NCI-H1417 treated with DMSO at 0.1 percent for 48 hours (cell line): Measurements from ENCODE around the gene MOB1B.

Experiments used
- DNase-seq: peaks from one replicate; lab custom pipeline; 2025; lab: John Stamatoyannopoulos, UW

MOB1B gene

DNA sequence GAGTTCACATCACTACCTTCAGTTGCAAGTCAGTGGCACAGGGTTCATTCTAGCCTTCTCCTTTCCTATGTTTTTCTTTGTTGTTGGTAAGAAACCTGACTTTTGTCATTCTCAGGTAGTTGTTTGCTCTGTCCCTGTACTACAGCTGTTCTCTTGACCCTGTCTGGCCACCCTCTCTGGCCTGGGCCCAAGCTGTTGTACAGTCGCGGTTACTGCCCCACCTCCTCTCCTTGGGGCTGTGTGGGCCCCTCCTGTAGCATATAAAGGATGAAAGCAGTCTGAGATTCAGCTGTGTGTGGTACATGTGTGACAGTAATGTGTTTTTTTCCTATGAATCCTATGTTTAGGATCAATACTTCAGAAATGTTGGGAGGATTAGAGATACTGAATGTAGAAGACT is 12.5 kb downstream of the MOB1B start:
- no peak for DNase-seq

DNA sequence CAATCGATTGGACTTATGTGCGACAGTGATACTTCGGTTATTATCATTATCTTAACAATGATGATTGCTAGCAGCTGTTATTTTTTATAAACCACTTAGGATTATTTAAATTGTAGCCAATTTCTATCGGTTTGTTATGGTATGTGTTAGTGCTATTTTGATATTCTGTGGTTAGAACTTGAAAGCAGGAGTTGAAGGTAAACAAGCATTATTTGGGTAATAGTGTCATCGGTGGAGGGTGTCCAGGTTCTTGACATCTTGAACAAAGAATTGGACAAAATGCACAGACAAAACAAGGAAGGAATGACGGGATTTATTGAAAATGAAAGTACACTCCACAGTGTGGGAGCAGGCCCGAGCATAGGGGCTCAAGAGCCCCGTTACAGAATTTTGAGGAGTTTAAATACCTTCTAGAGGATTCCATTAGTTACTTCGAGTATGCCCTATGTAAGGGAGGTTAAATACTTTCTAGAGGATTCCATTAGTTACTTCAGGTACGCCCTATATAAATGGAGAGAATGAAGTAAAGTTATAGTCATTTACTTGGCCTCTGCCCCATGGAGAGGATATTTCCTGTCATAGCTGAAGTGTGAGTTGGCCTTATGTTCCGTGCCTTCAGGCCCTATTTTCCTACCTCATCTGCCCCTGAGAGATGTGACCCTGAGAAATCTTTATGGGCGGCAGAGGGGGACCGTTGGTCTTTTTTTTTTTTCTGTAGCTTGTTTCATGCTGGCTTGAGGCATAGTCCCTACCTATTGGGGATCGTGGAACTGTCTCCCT is 13.1 kb downstream of the MOB1B start:
- no peak for DNase-seq

DNA sequence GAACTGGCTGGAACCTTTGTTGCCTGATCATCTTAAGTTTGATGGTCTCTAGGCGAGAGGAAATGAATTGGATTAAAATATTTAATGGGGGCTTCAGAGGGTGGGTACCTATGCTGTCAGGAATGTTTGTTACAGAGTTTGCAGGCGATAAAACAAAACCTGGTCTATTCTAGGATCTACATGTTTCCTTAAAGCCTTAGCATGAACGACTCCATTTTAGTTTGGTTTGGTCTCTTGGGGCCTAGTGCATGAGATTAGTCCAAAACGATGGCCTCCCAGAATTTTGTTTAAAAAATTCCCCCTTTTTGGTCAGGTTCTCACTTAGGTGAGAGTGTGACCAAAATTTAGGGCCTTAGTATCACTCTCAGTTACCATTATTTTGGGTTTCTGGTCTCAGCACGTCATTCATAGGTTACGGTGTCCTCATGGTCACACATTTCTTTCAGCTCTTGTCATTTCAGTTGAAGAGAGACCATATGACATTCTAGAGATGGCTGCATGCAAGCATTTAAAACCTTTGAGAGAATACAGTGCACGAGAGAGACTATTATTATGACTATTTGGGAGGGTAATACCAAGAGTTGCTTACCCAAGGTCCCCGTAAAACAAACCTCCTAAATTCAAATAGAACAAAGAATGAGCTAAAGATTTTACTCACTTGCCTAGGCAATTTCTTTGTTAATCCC is 13.8 kb downstream of the MOB1B start:
- no peak for DNase-seq

DNA sequence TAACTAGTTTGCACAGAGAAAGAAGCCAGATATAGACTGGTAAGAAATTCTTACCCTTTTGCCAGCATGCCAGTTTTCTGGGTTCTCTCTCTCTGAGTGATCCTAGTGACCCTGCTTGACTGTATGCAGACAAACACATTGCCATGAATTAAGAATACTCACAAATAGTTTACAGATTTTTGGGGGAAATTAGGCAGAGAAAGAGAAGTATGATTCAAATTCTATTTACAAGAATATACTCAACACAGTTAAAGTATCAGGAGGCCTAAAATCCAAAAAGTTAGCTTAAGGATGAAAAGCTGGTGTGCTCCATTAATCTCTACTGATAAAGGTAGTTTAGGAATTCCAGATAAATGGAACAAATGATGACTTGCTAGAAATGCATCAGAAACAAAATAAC is 18.4 kb downstream of the MOB1B start:
- DNase-seq, result no peak

DNA sequence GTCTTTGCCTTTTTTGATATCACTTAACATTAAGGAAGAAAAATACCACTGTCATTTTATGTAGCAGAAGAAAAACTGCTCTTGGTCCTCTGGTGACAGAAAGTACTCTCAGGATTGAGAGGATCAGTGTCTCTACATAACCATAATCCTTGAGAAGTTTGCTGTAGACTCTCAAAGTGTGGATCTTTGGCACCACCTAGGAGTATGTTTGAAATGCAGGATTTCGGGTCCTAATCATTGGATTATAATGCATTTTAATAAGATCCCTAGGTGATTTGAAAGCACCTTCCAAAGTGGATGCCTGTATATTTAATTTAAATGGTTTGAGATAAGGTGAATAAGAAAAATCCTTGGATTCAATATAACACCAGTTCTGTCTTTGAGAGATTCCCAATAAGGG is 23.2 kb downstream of the MOB1B start:
- no peak for DNase-seq

DNA sequence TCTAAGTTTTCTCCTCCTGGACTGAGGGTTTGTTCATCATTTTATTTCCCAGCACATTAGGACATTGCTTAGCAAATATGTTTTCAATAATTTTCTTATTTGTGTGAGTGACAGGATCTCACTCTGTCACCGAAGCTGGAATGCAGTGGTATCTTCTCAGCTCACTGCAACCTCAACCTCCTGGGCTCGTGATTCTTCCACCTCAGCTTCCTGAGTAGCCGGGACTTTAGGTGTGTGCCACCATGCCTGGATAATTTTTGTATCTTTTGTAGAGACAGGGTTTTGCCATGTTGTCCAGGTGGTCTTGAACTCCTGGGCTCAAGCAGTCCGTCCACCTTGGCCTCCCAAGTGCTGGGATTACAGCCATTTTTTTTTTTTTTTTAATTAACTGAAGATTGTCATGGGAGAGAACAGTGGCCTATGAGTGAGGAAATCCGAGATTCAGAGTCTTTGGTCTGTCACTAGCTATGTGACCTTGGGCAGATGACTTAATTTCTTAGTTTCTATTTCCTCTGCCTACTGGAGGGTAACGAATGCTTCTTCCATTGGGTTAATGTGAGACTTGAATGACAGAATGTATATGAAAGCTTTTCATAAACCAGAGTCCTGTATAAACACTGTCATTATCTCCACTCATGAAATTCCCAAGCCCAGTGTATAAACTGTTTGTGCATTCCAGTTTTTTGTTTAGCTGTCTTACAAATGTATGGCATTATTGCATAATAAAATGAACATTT is 23.9 kb downstream of the MOB1B start:
- no peak for DNase-seq

DNA sequence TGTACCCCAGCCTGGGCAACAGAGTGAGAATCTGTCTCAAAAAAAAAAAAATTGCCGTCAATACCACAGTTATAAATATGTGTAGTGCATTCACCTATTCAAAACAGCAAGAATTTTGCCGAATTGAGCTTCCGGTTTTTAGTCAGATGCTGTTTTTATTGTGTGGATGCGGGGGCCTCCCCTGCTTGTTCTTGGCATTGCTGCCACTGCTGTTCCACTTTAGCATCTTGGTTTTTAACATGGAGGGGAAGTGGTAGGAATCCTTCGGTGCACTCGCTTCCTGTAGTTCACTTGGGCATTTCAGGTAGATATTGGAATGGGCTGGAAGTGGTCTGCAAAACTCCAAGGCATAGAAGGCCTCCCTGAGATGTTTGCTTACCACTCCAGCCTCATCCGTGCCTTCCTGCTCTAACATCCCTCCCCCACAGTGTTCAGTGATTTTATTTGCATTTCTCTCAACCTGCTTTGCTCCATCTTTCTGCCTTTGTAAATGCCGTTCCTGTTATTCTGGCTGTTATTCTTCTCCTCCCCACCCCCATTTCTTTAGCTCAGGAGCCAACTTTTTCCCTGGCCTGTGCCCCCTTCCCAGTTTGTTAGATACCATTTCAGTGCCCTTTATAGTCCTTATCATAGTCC is 25.5 kb downstream of the MOB1B start:
- no peak for DNase-seq

DNA sequence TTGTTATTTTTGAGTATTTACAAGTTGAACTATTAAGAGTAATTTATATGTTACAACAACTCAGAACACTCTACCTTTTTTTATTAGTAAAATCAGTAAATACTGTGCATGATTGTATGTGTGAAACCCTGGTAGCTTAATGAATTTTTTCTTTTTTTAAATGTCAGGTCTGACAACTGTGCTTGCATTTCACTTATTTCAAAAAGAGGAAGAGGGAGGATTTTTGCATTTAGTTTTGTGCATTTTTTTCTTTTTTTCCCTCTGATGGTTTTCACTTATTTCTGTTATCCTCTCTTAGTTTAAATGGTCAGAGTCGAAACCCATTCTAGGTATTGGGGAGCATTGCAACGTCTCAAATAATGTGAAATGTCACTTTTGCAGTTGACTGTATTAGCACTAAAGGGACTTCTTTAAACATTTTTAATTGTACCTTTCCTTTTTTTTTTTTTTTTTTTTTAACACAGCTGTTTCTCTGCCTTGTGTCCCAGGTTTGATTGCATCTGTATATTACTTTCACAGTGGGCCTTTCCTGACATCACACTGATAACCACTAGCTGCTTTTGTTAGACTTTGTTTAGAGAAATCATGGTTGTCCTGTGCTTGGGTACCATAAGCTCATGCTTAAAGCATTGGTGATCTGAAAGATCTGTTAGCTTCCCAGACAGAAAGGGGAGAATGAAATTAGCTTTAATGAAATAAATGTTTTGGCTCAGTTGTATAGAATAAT is 28.5 kb downstream of the MOB1B start:
- DNase-seq, result no peak

DNA sequence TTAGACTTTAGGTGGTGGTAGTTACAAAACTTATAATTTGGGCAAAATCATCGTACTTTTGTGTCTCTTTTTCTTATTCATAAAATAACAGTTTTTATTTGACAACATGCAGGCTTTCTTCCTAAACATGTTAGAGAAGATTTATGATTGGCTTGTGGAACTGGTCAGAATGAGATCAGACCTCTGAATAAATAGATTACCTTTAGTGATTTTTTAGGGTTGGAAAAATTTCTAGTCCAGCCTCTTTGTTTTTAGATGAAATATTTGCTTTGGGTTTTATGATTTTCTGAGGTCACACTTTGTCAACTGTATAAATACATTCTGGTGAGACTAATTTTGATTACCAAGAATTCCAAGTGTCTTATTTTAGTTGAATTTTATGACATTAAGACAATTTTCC is 29.2 kb downstream of the MOB1B start:
- no peak for DNase-seq

DNA sequence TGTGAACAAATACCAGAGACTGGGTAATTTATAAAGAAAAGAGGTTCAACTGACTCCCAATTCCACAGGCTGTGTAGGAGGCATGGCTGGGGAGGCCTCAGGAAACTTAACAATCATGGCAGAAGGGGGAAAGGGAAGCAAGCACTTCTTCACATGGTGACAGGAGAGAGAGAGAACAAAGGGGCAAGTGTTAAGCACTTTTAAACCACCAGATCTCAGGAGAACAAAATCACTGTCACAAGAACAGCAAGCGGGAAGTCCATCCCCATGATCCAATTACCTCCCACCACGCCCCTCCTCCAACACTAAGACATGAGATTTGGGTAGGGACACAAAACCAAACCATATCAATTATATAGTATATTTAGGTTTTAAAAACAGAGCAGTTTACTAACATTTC is 30.8 kb downstream of the MOB1B start:
- DNase-seq, result no peak

DNA sequence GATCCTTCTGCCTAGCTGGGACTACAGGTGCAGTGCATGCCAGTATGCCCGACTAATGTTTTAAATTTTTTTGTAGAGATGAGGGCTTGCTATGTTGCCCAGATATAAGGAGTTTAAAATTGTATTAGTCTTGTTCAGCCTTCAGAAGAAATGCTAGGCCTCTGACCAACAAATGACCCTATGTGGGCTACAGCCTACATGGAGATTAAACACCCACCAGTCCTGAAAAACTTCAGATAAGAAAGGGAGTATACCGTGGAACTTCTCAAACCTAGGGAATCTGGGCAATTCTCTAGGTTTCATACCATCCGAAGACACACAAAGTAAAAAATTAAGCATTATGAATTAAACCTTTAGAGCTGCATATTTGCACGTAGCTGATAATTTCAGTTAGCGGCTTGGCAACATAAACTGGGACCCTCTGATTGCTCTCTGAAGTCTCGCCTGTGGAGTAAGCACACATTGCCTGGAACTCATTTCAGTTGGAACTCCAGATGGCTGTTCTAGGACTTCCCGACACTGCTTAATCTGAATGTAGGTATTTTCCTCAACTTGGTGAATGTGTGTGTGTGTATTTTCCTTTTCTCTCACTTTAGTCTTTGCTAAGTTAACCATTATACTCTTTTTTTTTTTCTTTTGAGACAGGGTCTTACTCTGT is 33.0 kb downstream of the MOB1B start:
- DNase-seq, result no peak

DNA sequence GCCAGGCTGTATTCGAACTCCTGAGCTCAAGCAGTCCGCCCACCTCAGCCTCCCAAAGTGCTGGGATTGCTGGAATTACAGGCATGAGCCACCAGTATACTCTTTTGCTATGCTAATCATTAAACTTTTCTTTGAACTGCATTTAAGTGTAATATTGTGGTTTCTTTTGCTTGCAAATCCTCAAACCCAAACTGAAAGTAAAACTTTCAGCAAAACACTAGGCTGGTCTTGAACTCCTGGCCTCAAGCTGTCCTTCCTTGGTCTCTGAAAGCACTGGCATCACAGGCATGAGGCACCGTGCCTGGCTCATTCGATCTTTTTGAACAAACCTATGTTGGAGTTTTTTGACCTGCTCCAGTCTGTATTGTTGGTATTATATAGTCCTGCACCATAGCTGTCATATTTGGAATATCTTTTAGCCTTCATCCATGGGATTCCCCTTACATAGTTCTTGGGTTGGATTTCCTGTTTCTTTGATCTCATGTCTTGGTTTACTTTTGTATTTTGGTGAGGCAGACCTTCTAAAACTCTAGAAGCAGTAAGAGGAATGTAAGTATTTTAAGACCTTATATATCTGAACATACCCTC is 34.1 kb downstream of the MOB1B start:
- no peak for DNase-seq

DNA sequence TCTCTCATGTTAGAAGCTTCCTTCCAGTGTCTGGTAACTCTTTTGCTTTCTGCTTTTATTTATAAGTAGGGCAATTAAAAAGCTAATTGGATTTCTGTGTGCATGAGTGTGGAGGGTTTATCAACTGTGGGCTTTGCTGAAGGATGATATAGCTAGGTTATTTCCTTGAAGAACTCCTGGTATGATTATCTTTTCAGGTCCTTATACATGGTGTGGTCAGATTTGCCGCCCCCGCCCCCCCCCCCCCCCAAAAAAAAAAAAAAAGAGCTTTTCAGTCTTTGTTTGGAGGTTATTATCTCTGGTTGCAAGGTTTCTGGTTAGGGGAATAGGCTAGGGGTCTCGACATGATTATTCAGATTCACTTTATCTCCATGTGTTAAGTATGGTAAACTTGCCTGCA is 35.9 kb downstream of the MOB1B start:
- DNase-seq, result no peak

DNA sequence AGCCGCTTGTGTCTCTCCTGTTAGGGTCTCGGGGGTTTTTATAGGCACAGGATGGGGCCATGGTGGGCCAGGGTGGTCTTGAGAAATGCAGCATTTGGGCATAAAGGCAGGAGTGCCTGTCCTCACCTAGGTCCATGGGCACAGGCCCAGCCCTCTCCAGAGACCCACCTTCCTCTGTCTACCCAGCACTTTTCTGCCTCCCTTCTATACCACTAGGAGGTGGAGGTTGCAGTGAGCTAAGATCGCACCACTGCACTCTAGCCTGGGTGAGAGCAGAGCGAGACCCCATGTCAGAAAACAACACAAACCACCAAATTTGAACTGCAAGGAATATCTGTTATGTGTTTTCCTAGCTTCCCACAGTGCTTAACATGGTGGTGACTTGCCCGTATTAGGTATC is 38.0 kb downstream of the MOB1B start:
- DNase-seq, result no peak

DNA sequence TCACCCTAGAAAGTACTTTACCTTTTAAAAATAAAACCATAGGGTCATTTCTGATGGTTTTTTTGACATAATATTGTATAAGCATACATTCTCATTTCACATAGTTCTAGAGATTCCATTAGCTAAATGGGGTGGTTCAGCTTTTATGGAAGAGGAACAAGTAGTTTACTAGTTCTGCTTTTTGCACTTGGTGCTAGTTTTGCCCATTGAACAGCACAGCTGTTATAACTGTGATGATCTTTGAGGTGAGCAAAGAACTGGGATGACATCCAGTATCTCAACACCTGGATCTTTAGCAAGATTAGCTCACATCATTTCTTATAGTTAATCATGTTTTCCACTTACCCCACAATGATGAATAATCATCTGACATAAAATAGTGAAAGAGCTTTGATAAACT is 40.9 kb downstream of the MOB1B start:
- no peak for DNase-seq

DNA sequence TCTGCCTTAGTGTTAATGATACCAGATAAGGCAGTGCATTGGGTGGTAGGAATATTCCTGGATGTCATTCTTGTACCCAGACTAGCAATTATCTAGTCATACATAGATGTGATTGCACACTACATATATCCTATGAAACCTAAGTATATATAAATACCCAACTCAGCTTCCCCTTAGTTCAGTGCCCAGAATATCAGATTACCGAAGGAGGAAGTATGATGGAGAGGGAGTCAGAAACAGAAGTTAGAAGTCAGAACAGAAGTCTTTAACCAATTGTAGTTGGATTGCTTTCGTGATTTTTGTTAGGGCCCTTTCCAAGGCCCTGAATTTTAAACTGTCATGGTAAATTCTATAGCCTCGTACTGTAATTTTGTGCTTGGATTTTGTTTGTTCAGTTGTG is 42.9 kb downstream of the MOB1B start:
- DNase-seq, result no peak

DNA sequence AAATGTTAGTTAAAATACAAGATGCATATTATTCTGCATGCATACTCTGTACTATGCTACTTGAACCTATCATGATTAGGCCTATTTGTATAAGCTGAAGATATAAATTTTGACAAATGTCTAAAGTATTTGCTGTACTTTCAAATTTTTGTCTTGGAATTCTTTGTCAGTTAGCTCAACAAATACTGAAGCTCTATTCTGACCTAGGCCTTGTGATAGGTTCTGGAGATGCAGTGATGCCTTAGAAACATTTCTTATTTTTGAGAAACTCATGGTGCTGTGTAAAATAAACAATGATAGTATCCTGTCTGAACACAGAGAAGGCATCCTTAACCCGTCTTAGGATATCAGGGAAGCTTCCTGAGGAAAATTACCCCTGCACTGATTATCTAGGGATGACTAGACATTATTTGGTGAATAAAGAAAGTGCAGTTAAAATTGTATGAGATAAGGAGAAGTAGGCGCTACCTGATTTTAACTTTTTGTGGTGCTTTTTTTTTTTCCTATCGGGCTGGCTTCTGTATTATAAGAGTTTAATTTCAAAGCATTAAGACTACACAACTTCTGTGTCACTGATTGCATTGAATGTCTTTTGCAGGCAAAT is 43.4 kb downstream of the MOB1B start:
- no peak for DNase-seq

DNA sequence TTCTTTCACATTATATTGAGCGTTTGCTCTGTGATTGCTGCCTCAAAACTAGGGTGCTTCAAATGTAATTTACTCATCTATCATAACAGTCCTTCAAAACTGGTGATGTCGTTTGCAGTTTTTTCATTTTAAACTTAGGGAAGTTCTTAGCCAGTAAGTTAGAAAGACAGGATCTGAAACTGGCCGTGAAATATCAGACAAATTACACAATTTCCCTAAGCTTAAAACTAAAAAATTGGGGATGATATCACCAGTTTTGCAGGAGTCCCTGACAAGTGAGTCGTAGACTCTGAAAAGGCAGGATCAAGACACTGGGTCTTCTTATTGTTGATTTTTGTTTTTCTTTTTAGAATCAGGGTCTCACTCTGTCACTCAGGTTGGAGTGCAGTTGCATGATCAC is 44.8 kb downstream of the MOB1B start:
- DNase-seq, result no peak

DNA sequence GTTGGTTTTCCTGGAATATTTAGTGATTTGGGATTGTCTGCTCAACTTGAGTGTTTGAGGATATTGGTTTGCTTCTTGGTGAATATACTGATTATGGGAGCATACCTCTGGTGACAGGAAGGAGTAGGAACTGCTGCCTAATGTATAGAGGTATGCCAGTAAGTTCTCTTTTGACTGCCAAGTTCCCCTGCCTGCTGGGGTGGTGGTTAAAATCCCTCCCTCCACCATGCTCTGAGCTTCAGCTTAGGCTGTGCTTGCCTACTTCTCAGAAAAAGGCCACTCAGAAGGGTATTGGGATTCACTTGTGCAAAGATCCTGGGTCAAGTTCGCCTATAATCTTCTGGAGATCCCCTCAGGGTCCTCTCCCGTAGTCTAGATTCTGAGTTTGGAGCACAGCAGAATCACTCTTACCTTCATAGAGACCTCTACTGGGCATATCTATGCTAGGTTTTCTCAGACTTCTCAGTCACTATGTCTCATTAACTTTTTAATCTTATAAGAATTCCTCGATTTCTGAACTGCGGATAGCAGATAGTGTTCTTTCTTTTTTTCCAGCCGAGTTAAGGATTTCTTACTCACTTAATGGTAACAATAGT is 46.6 kb downstream of the MOB1B start:
- no peak for DNase-seq

DNA sequence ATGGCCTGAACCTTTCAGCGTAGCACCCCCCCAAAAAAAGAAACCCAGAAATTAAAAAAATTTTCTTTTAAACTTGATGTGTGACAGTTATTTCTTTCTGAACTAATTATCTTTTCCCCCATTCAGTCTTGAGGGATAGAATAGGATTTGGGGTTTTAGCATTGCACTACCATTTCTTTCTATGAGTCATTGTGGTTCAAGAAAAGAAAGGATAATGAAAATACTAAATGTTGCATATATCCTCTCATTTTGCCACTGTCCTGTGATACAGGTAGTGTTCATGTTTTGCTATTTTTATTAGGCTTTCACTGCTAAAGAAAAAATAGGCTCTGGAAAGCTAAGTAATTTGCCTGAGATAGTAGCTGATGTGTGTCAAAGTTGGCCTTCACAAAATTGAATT is 51.9 kb downstream of the MOB1B start:
- DNase-seq, result no peak
